ENCODE results near the gene COG3.

Gene COG3

DNA sequence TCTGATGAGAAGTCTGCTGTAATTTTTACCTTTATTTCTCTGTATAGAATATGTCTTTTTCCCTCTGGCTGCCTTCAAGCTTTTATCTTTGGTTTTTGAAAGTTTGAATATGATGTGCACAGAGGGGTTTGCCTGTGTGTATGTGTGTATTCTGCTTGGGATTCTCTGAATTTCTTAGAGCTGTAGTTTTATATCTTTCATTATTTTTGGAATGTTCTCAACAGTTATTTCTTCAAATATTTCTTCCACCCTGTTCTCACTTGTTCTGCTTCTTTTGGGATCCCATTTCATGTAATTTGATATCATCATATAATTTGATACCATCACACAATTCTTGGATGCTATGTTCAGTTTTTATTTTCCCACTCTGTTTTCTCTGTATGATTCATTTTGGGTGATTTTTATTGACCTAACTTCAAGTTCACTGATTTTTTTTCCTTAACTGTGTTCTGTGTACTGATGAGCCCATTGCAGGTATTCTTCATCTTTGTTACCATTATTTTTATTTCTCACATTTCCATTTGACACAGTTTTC, 7.5 kb downstream of the COG3 start:
- Histone ChIP-seq H3K9me3 (ENCODE audit: control insufficient read depth, insufficient read depth, low read length) (no peaks in the 10 kb centered on the region), H3K4me1 (ENCODE audit: insufficient read depth, low read length) (peaks cover 9% of the 10 kb centered on the region; the same call in 1 of the 2 replicates), H3K36me3 (ENCODE audit: insufficient read depth, low read length) (peaks cover 3% of the 10 kb centered on the region; the same call in 1 of the 2 replicates), H3K9ac (ENCODE audit: low read depth, low read length) (no peak overlapping the region)

DNA sequence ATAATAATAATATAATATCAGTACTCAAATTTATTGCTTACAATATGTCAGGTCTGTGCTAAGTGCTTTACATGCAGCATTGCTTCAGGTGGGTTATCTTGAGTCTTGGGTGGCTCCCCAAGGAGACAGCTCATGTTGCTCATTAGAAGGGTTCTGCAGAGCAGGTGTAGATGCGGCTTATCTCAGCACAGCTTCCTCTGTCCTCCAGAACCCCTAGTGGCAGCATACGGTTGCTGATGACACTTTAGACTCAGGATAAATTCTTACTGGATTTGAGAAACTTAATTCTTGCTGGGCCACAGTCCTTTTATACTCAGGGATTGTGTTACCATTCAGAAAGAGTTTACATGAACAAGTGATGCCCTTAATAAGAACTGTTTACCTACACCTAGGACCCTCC, 8.9 kb downstream of the COG3 start:
- no peaks in the 10 kb centered on the region; the same call in 1 of the 2 replicates for H3K4me1 ChIP-seq (ENCODE audit: insufficient read depth, low read length)
- no peak overlapping the region for H3K9ac ChIP-seq (ENCODE audit: low read depth, low read length)
- no peaks in the 10 kb centered on the region for H3K9me3 ChIP-seq (ENCODE audit: control insufficient read depth, insufficient read depth, low read length)
- peaks cover 3% of the 10 kb centered on the region; the same call in 1 of the 2 replicates for H3K36me3 ChIP-seq (ENCODE audit: insufficient read depth, low read length)

DNA sequence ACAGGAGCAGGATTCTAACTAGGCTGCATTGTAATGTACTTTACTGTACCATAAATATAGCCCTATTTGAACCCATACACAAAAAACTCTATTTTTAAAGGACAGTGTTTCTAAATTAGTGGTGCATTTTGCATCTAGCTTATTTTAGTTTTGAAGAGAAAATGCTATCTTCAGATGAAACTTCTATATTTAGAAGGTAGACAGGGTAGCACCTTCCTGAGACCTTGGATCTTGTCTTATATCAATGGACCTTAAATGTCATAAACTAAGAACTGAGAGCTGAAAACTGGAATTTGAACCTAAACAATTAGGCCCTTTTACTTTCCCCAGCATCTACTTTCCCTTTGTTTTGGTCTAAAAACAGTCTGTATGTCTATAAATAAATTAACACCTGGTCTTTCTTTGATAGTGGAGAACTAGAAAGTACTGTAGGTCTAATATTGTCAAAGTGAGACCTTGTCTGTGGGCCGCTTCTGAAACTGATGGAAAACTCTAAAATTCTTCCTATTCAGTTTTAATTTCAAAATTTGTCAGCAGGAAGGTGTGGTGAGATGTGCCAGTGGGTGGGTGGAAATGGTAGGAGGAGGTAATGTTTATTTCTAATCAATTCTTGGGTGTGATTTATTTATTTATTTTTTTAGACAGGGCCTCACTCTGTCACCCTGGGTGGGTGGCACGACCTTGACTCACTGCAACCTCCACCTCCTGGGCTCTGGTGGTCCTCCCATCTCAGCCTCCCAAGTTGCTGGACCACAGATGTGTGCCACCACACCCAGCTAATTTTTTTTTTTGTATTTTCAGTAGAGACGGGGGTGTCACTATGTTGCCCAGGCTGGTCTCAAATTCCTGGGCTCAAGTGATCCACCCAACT, 10.1 kb downstream of the COG3 start:
- H3K4me1 ChIP-seq (ENCODE audit: insufficient read depth, low read length) = no peaks in the 10 kb centered on the region
- no peaks in the 10 kb centered on the region for H3K9me3 ChIP-seq (ENCODE audit: control insufficient read depth, insufficient read depth, low read length)
- no peak overlapping the region for H3K9ac ChIP-seq (ENCODE audit: low read depth, low read length)
- peaks cover 3% of the 10 kb centered on the region; the same call in 1 of the 2 replicates for H3K36me3 ChIP-seq (ENCODE audit: insufficient read depth, low read length)

GRCh38 chr13:45479661-45480060, 14.9 kb downstream of the COG3 start:
- Histone ChIP-seq H3K36me3 (ENCODE audit: insufficient read depth, low read length) (peaks cover 3% of the 10 kb centered on the region; the same call in 1 of the 2 replicates), H3K9ac (ENCODE audit: low read depth, low read length) (no peak overlapping the region), H3K4me1 (ENCODE audit: insufficient read depth, low read length) (no peaks in the 10 kb centered on the region), H3K9me3 (ENCODE audit: control insufficient read depth, insufficient read depth, low read length) (peaks cover 7% of the 10 kb centered on the region)

- Histone ChIP-seq H3K36me3 (ENCODE audit: insufficient read depth, low read length) (peaks cover 8% of the 10 kb centered on the region), H3K4me1 (ENCODE audit: insufficient read depth, low read length) (no peaks in the 10 kb centered on the region), H3K9me3 (ENCODE audit: control insufficient read depth, insufficient read depth, low read length) (peaks cover 7% of the 10 kb centered on the region), H3K9ac (ENCODE audit: low read depth, low read length) (no peak overlapping the region)
Measured at GRCh38 chr13:45481688-45482087, 16.9 kb downstream of the COG3 start.

DNA sequence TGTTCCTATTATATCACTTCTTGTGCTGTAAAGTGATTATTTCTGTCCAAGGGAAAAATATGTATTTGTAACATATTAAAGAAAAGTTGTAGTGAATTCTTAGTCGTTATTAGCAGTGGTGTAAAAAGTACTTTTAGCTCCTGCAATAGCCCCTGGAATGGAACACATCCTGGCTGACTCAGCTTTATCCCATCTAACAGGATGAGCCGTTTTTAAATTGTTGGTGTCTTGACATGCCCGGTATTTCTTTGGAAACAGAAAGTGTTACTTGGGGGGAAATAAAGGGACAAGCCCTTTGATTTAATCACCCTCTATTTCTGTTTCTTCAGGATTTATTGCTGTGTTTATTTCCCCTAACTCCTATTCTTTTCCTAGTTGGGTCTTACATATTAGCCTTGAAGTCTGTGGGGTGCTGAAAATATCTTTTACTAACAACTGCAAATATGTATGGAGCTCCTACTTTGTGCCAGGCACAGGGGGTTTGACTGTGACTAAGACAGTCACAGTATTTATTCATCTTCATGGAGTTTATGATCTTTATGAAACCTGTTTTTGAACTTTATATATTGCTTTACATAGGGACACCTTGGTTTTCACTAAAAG, 17.9 kb downstream of the COG3 start:
- Histone ChIP-seq H3K9me3 (ENCODE audit: control insufficient read depth, insufficient read depth, low read length) (peaks cover 7% of the 10 kb centered on the region), H3K36me3 (ENCODE audit: insufficient read depth, low read length) (peaks cover 7% of the 10 kb centered on the region; the same call in 1 of the 2 replicates), H3K4me1 (ENCODE audit: insufficient read depth, low read length) (no peaks in the 10 kb centered on the region), H3K9ac (ENCODE audit: low read depth, low read length) (no peak overlapping the region)

DNA sequence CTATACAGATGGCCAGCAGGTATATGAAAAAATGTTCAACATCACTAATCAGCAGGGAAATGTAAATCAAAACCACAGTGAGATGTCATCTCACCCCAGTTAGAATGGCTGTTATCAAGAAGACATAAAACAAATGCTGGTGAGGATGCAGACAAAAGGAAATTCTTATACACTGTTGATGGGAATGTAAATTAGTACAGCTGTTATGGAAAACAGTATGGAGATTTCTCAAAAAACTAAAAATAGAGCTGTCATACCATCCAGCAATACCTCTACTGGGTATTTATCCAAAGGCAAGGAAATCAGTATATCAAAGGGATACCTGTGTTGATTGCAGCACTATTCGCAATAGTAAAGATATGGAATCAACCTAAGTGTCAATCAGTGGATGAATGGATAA, 22.9 kb downstream of the COG3 start:
- H3K9ac ChIP-seq (ENCODE audit: low read depth, low read length) = no peak overlapping the region
- peaks cover 7% of the 10 kb centered on the region for H3K9me3 ChIP-seq (ENCODE audit: control insufficient read depth, insufficient read depth, low read length)
- peaks cover 7% of the 10 kb centered on the region; the same call in 1 of the 2 replicates for H3K36me3 ChIP-seq (ENCODE audit: insufficient read depth, low read length)
- H3K4me1 ChIP-seq (ENCODE audit: insufficient read depth, low read length) = no peaks in the 10 kb centered on the region

DNA sequence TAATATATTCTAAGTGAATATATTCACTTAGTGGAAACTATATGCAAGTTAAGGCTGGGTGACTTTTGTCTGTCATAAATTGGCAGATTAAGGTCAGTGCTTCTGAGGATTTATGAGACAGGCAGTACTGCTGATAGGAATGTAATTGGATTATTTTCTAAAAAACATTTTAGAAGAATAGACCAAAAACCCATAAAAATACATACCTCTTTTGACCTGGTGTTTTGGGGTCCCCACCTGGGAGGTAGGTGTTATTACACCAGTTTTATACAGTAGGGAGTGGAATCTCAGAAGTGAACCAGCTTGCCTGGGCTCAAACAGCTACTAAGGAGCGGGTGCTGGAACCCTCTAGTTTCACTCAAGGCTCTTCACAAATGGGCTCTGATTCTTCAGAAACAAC, 25.3 kb downstream of the COG3 start:
- H3K36me3 ChIP-seq (ENCODE audit: insufficient read depth, low read length) = peaks cover 7% of the 10 kb centered on the region; the same call in 1 of the 2 replicates
- H3K9ac ChIP-seq (ENCODE audit: low read depth, low read length) = no peak overlapping the region
- no peaks in the 10 kb centered on the region for H3K4me1 ChIP-seq (ENCODE audit: insufficient read depth, low read length)
- H3K9me3 ChIP-seq (ENCODE audit: control insufficient read depth, insufficient read depth, low read length) = no peaks in the 10 kb centered on the region

- Histone ChIP-seq H3K9me3 (ENCODE audit: control insufficient read depth, insufficient read depth, low read length) (no peaks in the 10 kb centered on the region), H3K4me1 (ENCODE audit: insufficient read depth, low read length) (no peaks in the 10 kb centered on the region), H3K36me3 (ENCODE audit: insufficient read depth, low read length) (peaks cover 3% of the 10 kb centered on the region; the same call in 1 of the 2 replicates), H3K9ac (ENCODE audit: low read depth, low read length) (no peak overlapping the region)
Measured at GRCh38 chr13:45492538-45492937, 27.8 kb downstream of the COG3 start.

DNA sequence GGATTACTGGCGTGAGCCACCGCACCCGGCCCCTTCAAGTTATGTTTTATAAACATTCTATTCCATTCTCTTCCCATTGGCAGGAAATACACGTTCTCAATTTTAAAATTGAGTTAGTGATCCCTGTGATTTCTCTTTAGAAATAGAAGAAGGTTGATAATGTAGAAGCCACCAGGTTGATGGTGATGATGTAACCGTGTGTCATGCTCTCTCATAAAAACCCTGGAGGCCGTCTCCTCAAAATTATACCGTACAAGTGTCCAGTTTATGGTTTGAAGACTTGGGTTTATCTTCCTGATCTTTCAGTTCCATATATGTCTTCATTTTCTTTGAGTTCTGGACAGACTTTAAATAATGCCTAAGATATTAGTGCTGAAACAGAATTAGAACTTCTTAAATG, 32.2 kb downstream of the COG3 start:
- Histone ChIP-seq H3K9me3 (ENCODE audit: control insufficient read depth, insufficient read depth, low read length) (no peaks in the 10 kb centered on the region), H3K36me3 (ENCODE audit: insufficient read depth, low read length) (peaks cover 7% of the 10 kb centered on the region), H3K4me1 (ENCODE audit: insufficient read depth, low read length) (no peaks in the 10 kb centered on the region), H3K9ac (ENCODE audit: low read depth, low read length) (no peak overlapping the region)

DNA sequence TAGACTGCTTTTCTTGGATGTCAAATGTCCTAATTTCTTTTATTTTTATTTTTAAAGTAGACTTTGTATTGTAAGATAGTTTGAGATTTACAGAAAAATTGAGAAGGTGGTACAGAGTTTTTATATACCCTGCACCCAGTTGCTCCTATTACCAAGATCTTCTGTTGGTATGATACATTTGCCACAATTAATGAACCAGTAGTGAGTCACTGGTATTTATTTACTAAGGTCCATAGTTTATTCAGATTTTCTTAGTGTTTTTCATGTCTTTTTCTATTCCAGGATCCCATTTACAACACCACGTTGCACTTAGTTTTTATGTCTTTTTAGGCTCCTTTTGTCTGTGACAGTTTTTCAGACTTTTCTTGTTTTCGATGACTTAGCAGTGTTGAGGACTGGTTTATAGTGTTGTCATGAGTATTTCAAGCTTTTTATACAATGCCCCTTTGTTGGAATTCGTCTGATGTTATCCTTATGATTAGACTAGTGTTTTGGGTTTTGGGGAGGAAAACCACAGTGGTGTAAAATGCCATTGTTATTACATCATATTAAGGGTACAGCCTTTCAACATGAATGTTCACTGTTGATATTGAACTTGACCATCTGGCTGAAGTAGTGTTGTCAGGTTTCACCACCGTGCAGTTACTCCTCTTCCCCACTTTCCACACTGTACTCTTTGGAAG, 35.9 kb downstream of the COG3 start:
- H3K4me1 ChIP-seq (ENCODE audit: insufficient read depth, low read length) = no peaks in the 10 kb centered on the region
- peaks cover 16% of the 10 kb centered on the region for H3K36me3 ChIP-seq (ENCODE audit: insufficient read depth, low read length)
- no peak overlapping the region for H3K9ac ChIP-seq (ENCODE audit: low read depth, low read length)
- no peaks in the 10 kb centered on the region for H3K9me3 ChIP-seq (ENCODE audit: control insufficient read depth, insufficient read depth, low read length)

- Histone ChIP-seq H3K9me3 (ENCODE audit: control insufficient read depth, insufficient read depth, low read length) (no peaks in the 10 kb centered on the region), H3K4me1 (ENCODE audit: insufficient read depth, low read length) (no peaks in the 10 kb centered on the region), H3K36me3 (ENCODE audit: insufficient read depth, low read length) (peaks cover 16% of the 10 kb centered on the region), H3K9ac (ENCODE audit: low read depth, low read length) (no peak overlapping the region)
Measured at GRCh38 chr13:45501175-45501526, 36.4 kb downstream of the COG3 start.

DNA sequence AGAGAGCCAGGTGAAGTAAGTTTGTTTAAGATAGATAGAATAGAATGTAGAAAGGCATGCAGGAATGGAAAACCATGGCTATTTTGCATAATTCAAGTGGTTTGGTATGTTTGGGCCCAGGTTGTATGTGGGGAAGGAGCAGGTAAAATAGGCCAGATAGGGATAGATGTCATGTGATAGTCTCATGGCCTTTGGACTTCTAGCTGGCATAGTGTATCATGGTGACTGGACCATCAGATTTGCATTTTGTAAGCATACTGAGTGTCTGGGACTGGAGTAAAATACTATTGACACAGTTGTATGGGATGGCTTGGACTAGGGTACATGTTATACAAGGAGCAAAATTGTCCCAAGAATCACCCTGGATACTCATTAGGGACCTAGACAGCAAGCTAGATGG, 38.9 kb downstream of the COG3 start:
- Histone ChIP-seq H3K4me1 (ENCODE audit: insufficient read depth, low read length) (no peaks in the 10 kb centered on the region), H3K36me3 (ENCODE audit: insufficient read depth, low read length) (peaks cover 13% of the 10 kb centered on the region), H3K9me3 (ENCODE audit: control insufficient read depth, insufficient read depth, low read length) (no peaks in the 10 kb centered on the region), H3K9ac (ENCODE audit: low read depth, low read length) (no peak overlapping the region)

DNA sequence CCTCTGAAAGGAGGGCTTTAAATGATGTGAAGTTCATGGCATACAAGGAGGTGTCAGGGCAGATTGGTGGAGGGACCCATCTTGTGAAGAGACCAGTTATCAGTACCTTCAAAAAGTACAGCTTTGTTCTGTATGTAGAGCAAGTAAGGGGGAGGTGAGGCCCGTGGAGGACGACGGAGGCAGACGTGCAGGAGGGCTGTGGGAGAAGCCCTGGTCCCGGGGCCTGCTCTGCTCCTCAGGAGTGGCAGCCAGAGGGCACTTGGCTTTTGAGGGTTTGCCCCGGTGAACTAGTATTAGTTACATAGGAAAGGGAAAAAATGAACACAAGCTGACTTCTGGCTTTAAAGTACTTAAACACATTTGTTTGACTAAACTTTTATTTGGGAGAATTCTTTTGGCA, 42.1 kb downstream of the COG3 start:
- no peak overlapping the region for H3K9ac ChIP-seq (ENCODE audit: low read depth, low read length)
- H3K9me3 ChIP-seq (ENCODE audit: control insufficient read depth, insufficient read depth, low read length) = no peaks in the 10 kb centered on the region
- no peaks in the 10 kb centered on the region for H3K4me1 ChIP-seq (ENCODE audit: insufficient read depth, low read length)
- H3K36me3 ChIP-seq (ENCODE audit: insufficient read depth, low read length) = peaks cover 10% of the 10 kb centered on the region
